K562 (cell line): ENCODE measurements around the gene RGL4.

Source experiments
- CBX5 ChIP-seq: IDR thresholded peaks from 2 replicates; pipeline ENCODE4 v1.6.1; 2014; ENCODE audit warnings: low read depth, borderline replicate concordance
- CEBPB ChIP-seq: fragments of 450-650 bp; IDR thresholded peaks from 2 replicates; pipeline ENCODE4 v1.6.1; 2016; ENCODE audit warnings: missing genetic modification characterization, missing compliant biosample characterization
- FOXK2 ChIP-seq, 2 experiments: fragments of 450-650 bp; IDR thresholded peaks in 1 of 2; conservative IDR thresholded peaks in 1 of 2; 2 replicates each; pipeline ENCODE4 v1.6.1; 2016; ENCODE audit warnings: low read depth in 2 of 2, mild to moderate bottlenecking in 1 of 2
- MAZ ChIP-seq, 2 experiments: fragments of 450-650 bp in 1 of 2; sonication (generic) in 1 of 2; formaldehyde crosslinking; IDR thresholded peaks in 1 of 2; conservative IDR thresholded peaks in 1 of 2; 2 replicates each; pipeline versions ENCODE4 v1.4.0 to v1.5.0; 2020; ENCODE audit warnings: mild to moderate bottlenecking in 1 of 2, missing genetic modification reagents in 1 of 2
- NFIX ChIP-seq: fragments of 250-450 bp; sonication (Bioruptor Pico); IDR thresholded peaks from 2 replicates; pipeline ENCODE4 v1.4.0; 2020; ENCODE audit warnings: low read depth, mild to moderate bottlenecking, moderate library complexity
- NFRKB ChIP-seq: fragments of 450-650 bp; IDR thresholded peaks from 2 replicates; pipeline ENCODE4 v1.6.1; 2016; ENCODE audit warnings: low read depth
- POU5F1 ChIP-seq: fragments of 150-350 bp; IDR thresholded peaks from 2 replicates; pipeline ENCODE4 v1.6.1; 2014; ENCODE audit warnings: borderline replicate concordance, low read length, low read depth, mild to moderate bottlenecking; ENCODE audit not compliant: partially characterized antibody
- RFX7 ChIP-seq: fragments of 250-450 bp; sonication (Bioruptor Pico); IDR thresholded peaks from 2 replicates; pipeline ENCODE4 v1.5.1; 2021; ENCODE audit warnings: mild to moderate bottlenecking
- RUNX1 ChIP-seq: sonication (generic); IDR thresholded peaks from 2 replicates; pipeline ENCODE4 v1.6.1; 2016; ENCODE audit warnings: antibody characterized with exemption, low read depth
- SETDB1 ChIP-seq: IDR thresholded peaks from one replicate; pipeline ENCODE4 v1.6.1; 2012; ENCODE audit warnings: low read length, control low read depth, inconsistent platforms
- THRAP3 ChIP-seq: fragments of 450-650 bp; IDR thresholded peaks from 2 replicates; pipeline ENCODE4 v1.6.1; 2016; ENCODE audit warnings: mild to moderate bottlenecking, inconsistent platforms, borderline replicate concordance
- ZNF76 ChIP-seq: fragments of 250-450 bp; sonication (Bioruptor Pico); IDR thresholded peaks from 2 replicates; pipeline ENCODE4 v1.4.0; 2020; ENCODE audit warnings: mild to moderate bottlenecking, moderate library complexity, borderline replicate concordance

- TF ChIP-seq CBX5 (no peak), RUNX1 (no peak), ZNF76 (CRISPR knock-in tag) (no peak), NFRKB (no peak), FOXK2 (conservative IDR thresholded peaks at IDR 0.05 in 1 of 2, IDR thresholded peaks at IDR 0.05 in 1 of 2; ENCODE audit: low read depth in 2 of 2) (no peak), CEBPB (tag) (no peak), SETDB1 (no peak), RFX7 (no peak), POU5F1 (no peak), NFIX (CRISPR knock-in tag) (no peak), THRAP3 (no peak), MAZ (CRISPR knock-in tag; conservative IDR thresholded peaks at IDR 0.05 in 1 of 2, IDR thresholded peaks at IDR 0.05 in 1 of 2) (no peak)
Observed at GRCh38 chr22:23678133-23678532, 12.7 kb upstream of the RGL4 start.
